PC-9 (cell line): ENCODE data around the gene EGFR. TPM values are rescaled to one million over a fixed set of nuclear protein-coding genes. Genes with fewer than 3 reads are reported as not detected.

ENCODE experiments used
- BruUV-seq: library from RNA; stranded (reverse); fragments of 400-500 nt; replicated peaks from 2 replicates; lab custom pipeline; 2021; lab: Mats Ljungman, UMichigan
- CTCF ChIA-PET: fragments of 300-600 bp; sonication (Branson Sonifier 250); formaldehyde crosslinking; loops from one replicate; lab custom pipeline; 2022; ENCODE audit warnings: antibody characterized with exemption; lab: Charles Lee
- POLR2A ChIA-PET: fragments of 300-600 bp; sonication (Branson Sonifier 250); formaldehyde crosslinking; loops from one replicate; lab custom pipeline; 2022; ENCODE audit warnings: antibody characterized with exemption; ENCODE audit not compliant: unreplicated experiment; lab: Charles Lee
- DNase-seq, 2 experiments: peaks; one replicate each; pipeline versions ENCODE4 v3.0.0 to v3.0.0-alpha.2; 2015 to 2022; ENCODE audit warnings: mixed read lengths in 1 of 2
- H2AFZ ChIP-seq: fragments of 200-600 bp; sonication (generic); 2 replicates; pipeline ENCODE4 v1.8.1; 2017; ENCODE audit warnings: antibody characterized with exemption
- H3F3A ChIP-seq: fragments of 200-600 bp; sonication (generic); 2 replicates; pipeline ENCODE4 v1.8.1; 2017; ENCODE audit warnings: antibody characterized with exemption, mild to moderate bottlenecking, low read depth; ENCODE audit not compliant: insufficient read depth
- H3K27ac ChIP-seq: fragments of 200-600 bp; sonication (generic); 2 replicates; pipeline ENCODE4 v1.6.1; 2016; ENCODE audit warnings: mixed run types
- H3K27me3 ChIP-seq: fragments of 200-600 bp; sonication (generic); 2 replicates; pipeline ENCODE4 v1.6.1; 2016; ENCODE audit warnings: low read depth, mixed run types; ENCODE audit not compliant: insufficient read depth
- H3K36me3 ChIP-seq: fragments of 200-600 bp; sonication (generic); 2 replicates; pipeline ENCODE4 v1.6.1; 2016; ENCODE audit warnings: low read depth, mixed run types
- H3K4me1 ChIP-seq: fragments of 200-600 bp; sonication (generic); replicated peaks from 2 replicates; pipeline ENCODE4 v1.6.1; 2016; ENCODE audit warnings: mixed run types; ENCODE audit not compliant: insufficient read depth
- H3K4me2 ChIP-seq: fragments of 200-600 bp; sonication (generic); 2 replicates; pipeline ENCODE4 v1.6.1; 2017; ENCODE audit warnings: mixed run types
- H3K4me3 ChIP-seq: fragments of 200-600 bp; sonication (generic); 2 replicates; pipeline ENCODE4 v1.6.1; 2016; ENCODE audit warnings: mixed run types
- H3K79me2 ChIP-seq: fragments of 200-600 bp; sonication (generic); 2 replicates; pipeline ENCODE4 v1.6.1; 2017; ENCODE audit warnings: low read depth, mixed run types
- H3K9me2 ChIP-seq: fragments of 200-600 bp; sonication (generic); 2 replicates; pipeline ENCODE4 v1.8.1; 2017; ENCODE audit warnings: mild to moderate bottlenecking; ENCODE audit not compliant: insufficient read depth
- H3K9me3 ChIP-seq: fragments of 200-600 bp; sonication (generic); 2 replicates; pipeline ENCODE4 v1.8.1; 2016; ENCODE audit warnings: low read depth; ENCODE audit not compliant: insufficient read depth
- H4K20me1 ChIP-seq: fragments of 200-600 bp; sonication (generic); 2 replicates; pipeline ENCODE4 v1.8.1; 2017; ENCODE audit not compliant: insufficient read depth
- CTCF ChIP-seq: fragments of 200-600 bp; sonication (generic); conservative IDR thresholded peaks from 2 replicates; pipeline ENCODE4 v1.6.1; 2017; ENCODE audit warnings: mixed run types, antibody characterized with exemption, mild to moderate bottlenecking, moderate library complexity
- EZH2 ChIP-seq: fragments of 200-600 bp; sonication (generic); IDR thresholded peaks from 2 replicates; pipeline ENCODE4 v1.8.0; 2017; ENCODE audit warnings: antibody characterized with exemption, low read depth
- intact Hi-C: fragments of 100-400 bp; cut with micrococcal nuclease; formaldehyde crosslinking; loops from one replicate; pipeline ENCODE4 v1.10.0; 2022; ENCODE audit not compliant: unreplicated experiment
- total RNA-seq: library from RNA; stranded (reverse); gene quantifications from 2 replicates; pipeline ENCODE4 v1.2.3, GENCODE V29; 2021

Gene EGFR
- total RNA-seq, 1 experiment from 2014 or later, result 342 TPM

DNA sequence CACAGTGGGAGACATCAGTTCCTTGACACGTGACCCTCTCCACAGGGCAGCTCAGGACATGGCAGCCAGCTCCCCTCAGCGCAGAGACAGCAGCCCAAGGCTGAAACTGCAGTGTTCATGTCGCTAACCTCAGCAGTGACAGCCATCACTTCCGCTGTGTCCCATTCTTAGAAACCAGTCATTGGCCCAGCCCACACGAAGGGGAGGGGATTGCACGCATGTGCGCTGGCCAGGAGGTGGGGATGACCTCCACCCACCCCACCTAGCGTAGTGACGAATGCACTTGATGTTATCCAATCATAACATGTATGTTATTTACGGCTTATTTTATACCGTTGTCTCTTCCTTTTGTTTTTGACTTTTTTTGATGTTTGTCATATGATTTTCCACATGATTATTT is 36.9 kb upstream of the EGFR start:
- Histone ChIP-seq H3K79me2 (peaks cover 3% of the 10 kb centered on the region; the same call in 1 of the 2 replicates), H4K20me1 (no peaks in the 10 kb centered on the region), H3F3A (peaks cover 38% of the 10 kb centered on the region), H2AFZ (no peak overlapping the region), H3K4me2 (no peak overlapping the region), H3K27ac (no peak overlapping the region), H3K9me3 (peaks cover 18% of the 10 kb centered on the region), H3K4me3 (no peak overlapping the region), H3K9me2 (no peaks in the 10 kb centered on the region), H3K36me3 (0 out of 2 replicates have a peak, but pooled peaks cover 4% of the 10 kb centered on the region), H3K27me3 (no peaks in the 10 kb centered on the region), H3K4me1 (peaks cover 27% of the 10 kb centered on the region)
- no peak for DNase-seq
- TF ChIP-seq CTCF (no peak), EZH2 (no peak)
- POLR2A ChIA-PET, result no interaction called here
- intact Hi-C loops, result no loop called here
- BruUV-seq, result no TSS peak
- CTCF ChIA-PET, result no interaction called here

DNA sequence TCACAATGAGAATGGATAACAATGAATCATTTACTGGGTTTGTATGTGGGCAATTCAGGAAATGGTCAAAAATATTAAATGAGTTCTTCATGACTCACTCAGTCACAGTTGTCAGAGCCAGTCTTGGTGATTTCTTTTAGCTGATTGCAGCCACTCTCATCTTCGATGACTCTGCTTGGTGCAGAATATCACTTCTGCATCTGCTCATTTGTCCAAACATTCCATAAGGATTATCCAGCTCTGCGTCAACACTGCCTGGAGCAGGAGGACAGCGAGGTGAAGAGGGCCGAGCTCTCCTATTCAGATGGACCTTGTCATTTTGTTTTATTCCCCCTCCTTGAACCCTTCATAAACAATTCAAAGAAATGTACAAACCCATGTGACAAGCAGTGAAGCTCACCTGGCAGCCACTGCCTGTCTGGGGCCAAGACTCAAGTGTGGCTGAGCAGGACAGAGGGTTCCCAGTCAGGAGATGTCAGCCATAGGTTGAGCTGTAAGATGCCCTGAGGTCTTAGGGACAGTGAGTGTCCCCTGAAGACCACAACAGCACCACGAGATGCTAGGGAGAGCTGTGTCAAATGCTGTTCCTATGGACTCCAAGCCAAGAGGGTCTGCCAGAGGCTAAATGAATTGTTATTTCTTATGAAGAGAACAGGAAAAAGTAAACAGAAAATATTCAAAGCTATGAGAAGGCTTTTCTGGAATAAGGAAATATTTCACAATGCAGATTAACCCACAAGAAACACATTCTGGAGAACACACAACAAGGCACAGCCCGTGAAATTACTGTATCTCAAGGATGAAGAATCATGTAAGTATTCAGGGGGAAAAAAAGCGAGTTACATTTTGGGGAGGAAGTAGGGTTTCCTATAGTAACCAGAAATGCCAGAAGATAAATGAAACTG is 33.1 kb upstream of the EGFR start:
- intact Hi-C loops, result loop anchor here (1.0 kb wide), 4 partner anchors 11 to 68 kb away; no protein-coding TSS in a partner anchor
- CTCF ChIA-PET, result interaction anchor here (0.7 to 1.4 kb wide), 7 partner anchors 9 to 197 kb away, joined by 3 to 11 read pairs (median 3); no protein-coding TSS in a partner anchor
- no peaks in the 10 kb centered on the region for H3K27me3 ChIP-seq
- peaks cover 51% of the 10 kb centered on the region for H3K4me1 ChIP-seq
- peak; percentile 75 to 100 for DNase-seq
- H3K79me2 ChIP-seq, result peaks cover 9% of the 10 kb centered on the region
- peaks cover 38% of the 10 kb centered on the region for H3F3A ChIP-seq
- 0 out of 2 replicates have a peak, but pooled peaks cover 4% of the 10 kb centered on the region for H3K36me3 ChIP-seq
- H3K4me2 ChIP-seq, result peak overlapping the region; percentile 74
- POLR2A ChIA-PET, result interaction anchor here (0.5 to 1.4 kb wide), 17 partner anchors 16 to 264 kb away, joined by 3 to 18 read pairs (median 6); partner anchors contain the start of gene EGFR
- peak overlapping the region; percentile 38; the same call in 1 of the 2 replicates for H3K4me3 ChIP-seq
- H3K9me2 ChIP-seq, result no peaks in the 10 kb centered on the region
- H2AFZ ChIP-seq, result peak overlapping the region; percentile 59
- H4K20me1 ChIP-seq, result no peaks in the 10 kb centered on the region
- TF ChIP-seq EZH2, result no peak
- TF ChIP-seq CTCF, result no peak
- BruUV-seq, result TSS peak; percentile 72
- H3K27ac ChIP-seq, result peak overlapping the region; percentile 89
- peaks cover 23% of the 10 kb centered on the region for H3K9me3 ChIP-seq

DNA sequence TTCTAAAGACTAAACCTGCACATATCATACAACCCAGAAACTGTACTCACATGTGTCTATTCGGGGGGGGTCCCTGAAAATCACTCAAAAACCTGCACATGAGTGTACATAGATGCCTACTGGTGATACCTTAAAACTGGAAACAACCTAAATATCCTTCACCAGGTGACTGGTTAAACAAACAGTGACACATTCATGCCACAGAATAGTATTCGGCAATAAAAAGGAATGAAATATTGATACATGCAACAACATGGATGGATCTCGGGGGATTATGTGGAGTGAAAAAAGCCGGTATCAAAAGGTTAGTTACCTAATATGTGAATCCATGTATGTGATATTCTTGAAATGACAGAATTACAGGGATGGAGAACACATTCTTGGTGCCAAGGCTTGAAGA is 32.1 kb upstream of the EGFR start:
- Histone ChIP-seq H3K4me2 (peak overlapping the region; percentile 74), H3K9me2 (no peaks in the 10 kb centered on the region), H3K4me3 (peak overlapping the region; percentile 38; the same call in 1 of the 2 replicates), H3K9me3 (peaks cover 23% of the 10 kb centered on the region), H3K36me3 (0 out of 2 replicates have a peak, but pooled peaks cover 4% of the 10 kb centered on the region), H3K27ac (peak overlapping the region; percentile 89), H3K79me2 (peaks cover 9% of the 10 kb centered on the region), H4K20me1 (no peaks in the 10 kb centered on the region), H3K4me1 (peaks cover 51% of the 10 kb centered on the region), H2AFZ (peak overlapping the region; percentile 0; the same call in 1 of the 2 replicates), H3K27me3 (no peaks in the 10 kb centered on the region), H3F3A (peaks cover 38% of the 10 kb centered on the region)
- ChIA-PET CTCF (no interaction called here), POLR2A (no interaction called here)
- BruUV-seq, result no TSS peak
- intact Hi-C loops, result loop anchor here (1.0 kb wide), 1 partner anchor 34 kb away; no protein-coding TSS in a partner anchor
- DNase-seq, result peak in 1 of 2 experiments; percentile 77
- TF ChIP-seq EZH2, result no peak
- no peak for TF ChIP-seq CTCF
